ENCODE data around the gene BTBD16.

The BTBD16 gene

GRCh38 chr10:122259075-122259466 is 12.0 kb upstream of the BTBD16 start:
- no peak for TF ChIP-seq CTCF (IDR thresholded peaks at IDR 0.05)
- Histone ChIP-seq H3K36me3 (no peaks in the 10 kb centered on the region), H3K4me3 (ENCODE audit: low read depth in 1 of 2, low read length in 1 of 2) (no peak overlapping the region), H3K27ac (no peak overlapping the region), H3K9me3 (no peaks in the 10 kb centered on the region), H3K27me3 (peaks cover 7% of the 10 kb centered on the region), H3K4me1 (ENCODE audit: control insufficient read depth in 1 of 2, insufficient read depth in 1 of 2, low read depth in 1 of 2, low read length in 1 of 2) (no peaks in the 10 kb centered on the region)

- H3K27me3 ChIP-seq, result peaks cover 7% of the 10 kb centered on the region
- no peak overlapping the region for H3K4me3 ChIP-seq (ENCODE audit: low read depth in 1 of 2, low read length in 1 of 2)
- H3K27ac ChIP-seq, result no peak overlapping the region
Observed at GRCh38 chr10:122261584-122261983, 9.5 kb upstream of the BTBD16 start.

GRCh38 chr10:122263971-122264370 is 7.1 kb upstream of the BTBD16 start:
- no peak for TF ChIP-seq CTCF (IDR thresholded peaks at IDR 0.05)
- H3K36me3 ChIP-seq, result no peaks in the 10 kb centered on the region
- H3K27ac ChIP-seq, result no peak overlapping the region
- no peak overlapping the region for H3K4me3 ChIP-seq (ENCODE audit: low read depth in 1 of 2, low read length in 1 of 2)
- peaks cover 2% of the 10 kb centered on the region for H3K27me3 ChIP-seq
- no peaks in the 10 kb centered on the region for H3K4me1 ChIP-seq (ENCODE audit: control insufficient read depth in 1 of 2, insufficient read depth in 1 of 2, low read depth in 1 of 2, low read length in 1 of 2)
- H3K9me3 ChIP-seq, result no peaks in the 10 kb centered on the region

More at GRCh38 chr10:122261584-122261983, 9.5 kb upstream of the BTBD16 start:
- Histone ChIP-seq H3K36me3 (no peaks in the 10 kb centered on the region), H3K4me1 (ENCODE audit: control insufficient read depth in 1 of 2, insufficient read depth in 1 of 2, low read depth in 1 of 2, low read length in 1 of 2) (no peaks in the 10 kb centered on the region), H3K9me3 (no peaks in the 10 kb centered on the region)
- TF ChIP-seq CTCF (IDR thresholded peaks at IDR 0.05), result no peak

GRCh38 chr10:122264436-122264835 is 6.7 kb upstream of the BTBD16 start:
- TF ChIP-seq CTCF (IDR thresholded peaks at IDR 0.05), result no peak
- Histone ChIP-seq H3K27ac (no peak overlapping the region), H3K4me1 (ENCODE audit: control insufficient read depth in 1 of 2, insufficient read depth in 1 of 2, low read depth in 1 of 2, low read length in 1 of 2) (no peaks in the 10 kb centered on the region), H3K9me3 (no peaks in the 10 kb centered on the region), H3K4me3 (ENCODE audit: low read depth in 1 of 2, low read length in 1 of 2) (no peak overlapping the region), H3K36me3 (no peaks in the 10 kb centered on the region), H3K27me3 (no peaks in the 10 kb centered on the region)

GRCh38 chr10:122264931-122265330 is 6.2 kb upstream of the BTBD16 start:
- Histone ChIP-seq H3K9me3 (no peaks in the 10 kb centered on the region), H3K36me3 (no peaks in the 10 kb centered on the region), H3K27me3 (no peaks in the 10 kb centered on the region), H3K4me3 (ENCODE audit: low read depth in 1 of 2, low read length in 1 of 2) (no peak overlapping the region), H3K27ac (no peak overlapping the region), H3K4me1 (ENCODE audit: control insufficient read depth in 1 of 2, insufficient read depth in 1 of 2, low read depth in 1 of 2, low read length in 1 of 2) (no peaks in the 10 kb centered on the region)
- no peak for TF ChIP-seq CTCF (IDR thresholded peaks at IDR 0.05)

GRCh38 chr10:122265896-122266295 is 5.2 kb upstream of the BTBD16 start:
- Histone ChIP-seq H3K4me3 (ENCODE audit: low read depth in 1 of 2, low read length in 1 of 2) (no peak overlapping the region), H3K27ac (no peak overlapping the region), H3K36me3 (no peaks in the 10 kb centered on the region), H3K9me3 (no peaks in the 10 kb centered on the region), H3K4me1 (ENCODE audit: control insufficient read depth in 1 of 2, insufficient read depth in 1 of 2, low read depth in 1 of 2, low read length in 1 of 2) (no peaks in the 10 kb centered on the region), H3K27me3 (no peaks in the 10 kb centered on the region)
- no peak for TF ChIP-seq CTCF (IDR thresholded peaks at IDR 0.05)
